HG03521 (cell line): ENCODE data around the gene CCDC85A.
A peak's percentile ranks its signal among the peaks of the same experiment; 100 is the strongest.
"Not testable (repeated sequence)": the region's sequence is repeated elsewhere in the genome, so short reads cannot be mapped to it uniquely, and the experiment has no call there.

Experiments used
- ATAC-seq: cut with Tn5 transposase; IDR thresholded peaks from one replicate; pipeline ENCODE4 v1.9.1; 2021; ENCODE audit warnings: mild to moderate bottlenecking, moderate library complexity; ENCODE audit not compliant: unreplicated experiment

The CCDC85A gene

DNA sequence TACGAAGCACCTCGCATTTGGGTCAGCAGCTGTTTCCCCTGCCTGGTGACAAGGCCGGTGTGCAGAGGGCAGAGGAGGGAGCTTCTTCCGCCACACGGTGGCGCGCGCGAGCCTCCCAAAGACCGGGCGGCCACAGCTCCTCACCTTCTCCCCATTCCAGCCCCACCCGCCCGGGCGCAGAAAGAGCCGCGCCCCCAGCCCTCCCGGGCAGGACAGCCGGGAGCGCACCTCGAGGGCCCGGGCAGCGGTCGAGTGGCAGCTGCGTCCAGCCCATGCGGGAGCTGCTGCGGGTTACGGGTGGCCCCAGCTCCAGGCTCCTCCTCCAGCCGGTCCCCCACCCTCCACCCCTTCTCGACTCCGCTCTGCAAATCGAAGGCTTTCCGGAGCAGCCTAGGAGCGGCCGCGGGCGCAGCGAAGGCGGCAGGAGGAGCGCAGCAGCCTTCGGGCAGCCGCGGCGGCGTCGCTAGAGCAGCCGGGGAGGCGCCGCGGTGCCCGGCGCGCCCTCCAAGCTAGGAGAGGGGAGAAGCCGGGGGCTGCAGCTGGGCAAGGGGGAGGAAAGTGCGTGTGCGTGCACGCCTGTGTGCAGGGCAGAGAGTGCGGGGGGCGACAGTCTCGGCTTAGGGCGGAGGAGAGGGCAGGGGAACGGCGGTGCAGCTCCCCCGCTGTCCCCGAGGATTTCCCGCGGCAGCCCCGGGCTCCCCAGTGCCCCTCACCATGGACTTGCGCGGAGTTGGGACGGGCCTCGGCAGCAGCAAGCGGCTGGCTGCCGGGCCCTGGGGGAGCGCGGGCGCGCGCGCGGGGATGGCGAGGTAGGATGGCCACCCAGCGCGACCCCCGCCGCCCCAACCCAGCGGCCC is at the start of gene CCDC85A:
Gene CCDC85A (plus strand): TSS at position 348 of the 857 bp plus-strand sequence. CDS start 635 bp downstream, outside the sequence.
- ATAC-seq = peak; percentile 97

DNA sequence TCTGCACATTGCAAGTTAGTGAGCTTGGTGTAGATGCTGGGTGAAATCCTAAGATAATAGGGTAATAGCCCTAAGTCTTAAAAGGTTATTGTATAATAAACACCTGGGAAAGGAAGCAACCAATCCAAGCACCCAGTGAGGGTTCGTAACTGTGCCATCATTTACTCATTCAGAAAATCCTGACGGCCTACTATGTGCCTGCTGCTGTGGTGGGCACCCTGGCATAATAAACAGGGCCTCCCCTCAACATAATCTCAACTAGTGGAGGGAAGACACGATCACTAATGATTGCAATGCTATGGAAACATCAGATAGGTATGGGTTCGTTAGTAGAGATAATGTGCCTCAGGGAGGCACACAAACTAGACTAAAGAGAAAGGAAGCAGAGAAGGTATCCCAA is 48.9 kb upstream of the CCDC85A start:
- no peak for ATAC-seq

- not testable (repeated sequence) for ATAC-seq
Observed at GRCh38 chr2:56142497-56143061, 41.2 kb upstream of the CCDC85A start.

- no peak for ATAC-seq
Observed at GRCh38 chr2:56147907-56148306, 35.9 kb upstream of the CCDC85A start.

DNA sequence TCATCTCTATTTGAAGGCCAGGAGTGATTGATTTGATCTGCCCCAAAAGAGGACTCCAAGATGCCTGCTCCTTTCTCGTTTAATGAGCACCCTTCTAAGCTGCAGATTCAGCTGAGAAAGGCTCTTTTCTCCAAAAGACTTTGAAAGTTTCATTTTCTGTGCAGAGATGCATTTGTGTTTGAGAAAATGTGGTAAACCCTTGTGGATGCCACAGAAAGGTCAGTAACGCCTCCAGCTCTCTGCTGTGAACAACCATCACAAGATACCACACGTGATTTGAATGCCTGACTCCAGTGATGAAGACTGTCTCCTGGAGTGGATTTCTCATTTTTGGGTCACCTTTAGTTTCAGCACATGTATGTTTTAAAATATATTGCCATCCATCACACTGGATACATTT is 35.0 kb upstream of the CCDC85A start:
- ATAC-seq = no peak

- no peak for ATAC-seq
Observed at GRCh38 chr2:56151841-56152240, 31.9 kb upstream of the CCDC85A start.

DNA sequence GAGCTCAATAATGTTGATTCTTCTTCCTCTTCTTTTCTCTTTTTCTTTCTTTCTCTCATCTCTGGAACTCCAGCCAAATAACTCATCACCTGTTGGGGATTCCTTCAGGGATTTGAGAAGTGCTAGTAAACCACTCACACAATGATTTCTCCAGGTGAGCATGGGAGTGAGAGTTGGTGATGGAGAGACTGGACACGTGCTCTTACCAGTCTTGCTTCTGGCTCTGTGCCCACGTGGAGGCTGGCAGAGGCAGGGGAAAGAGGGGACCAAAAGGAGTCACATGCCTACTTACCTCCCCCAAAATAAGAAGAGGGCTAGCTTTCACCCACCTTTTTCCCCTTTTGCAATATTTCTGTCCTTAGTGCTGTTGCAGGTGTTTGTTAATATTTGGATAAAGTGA is 28.6 kb upstream of the CCDC85A start:
- ATAC-seq = no peak

DNA sequence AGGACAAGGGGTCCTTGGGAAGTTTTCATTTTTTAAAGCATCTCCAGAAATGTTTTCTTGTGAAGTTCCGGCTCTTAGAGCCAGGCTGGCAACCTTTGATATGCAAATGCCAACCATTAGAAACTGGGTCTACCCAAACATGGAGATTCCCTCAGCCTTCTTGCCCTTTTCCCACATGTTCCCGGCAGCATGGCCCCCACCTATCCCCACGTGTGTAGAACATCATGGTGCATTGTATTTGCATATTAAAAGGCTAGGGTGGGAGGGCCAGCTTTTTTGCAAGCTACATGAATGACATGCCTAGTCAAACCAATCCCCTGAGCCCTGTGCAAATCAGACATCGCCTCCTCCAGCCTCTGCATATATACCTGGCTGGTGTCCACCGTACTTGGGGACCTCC is 23.9 kb upstream of the CCDC85A start:
- not testable (repeated sequence) for ATAC-seq

DNA sequence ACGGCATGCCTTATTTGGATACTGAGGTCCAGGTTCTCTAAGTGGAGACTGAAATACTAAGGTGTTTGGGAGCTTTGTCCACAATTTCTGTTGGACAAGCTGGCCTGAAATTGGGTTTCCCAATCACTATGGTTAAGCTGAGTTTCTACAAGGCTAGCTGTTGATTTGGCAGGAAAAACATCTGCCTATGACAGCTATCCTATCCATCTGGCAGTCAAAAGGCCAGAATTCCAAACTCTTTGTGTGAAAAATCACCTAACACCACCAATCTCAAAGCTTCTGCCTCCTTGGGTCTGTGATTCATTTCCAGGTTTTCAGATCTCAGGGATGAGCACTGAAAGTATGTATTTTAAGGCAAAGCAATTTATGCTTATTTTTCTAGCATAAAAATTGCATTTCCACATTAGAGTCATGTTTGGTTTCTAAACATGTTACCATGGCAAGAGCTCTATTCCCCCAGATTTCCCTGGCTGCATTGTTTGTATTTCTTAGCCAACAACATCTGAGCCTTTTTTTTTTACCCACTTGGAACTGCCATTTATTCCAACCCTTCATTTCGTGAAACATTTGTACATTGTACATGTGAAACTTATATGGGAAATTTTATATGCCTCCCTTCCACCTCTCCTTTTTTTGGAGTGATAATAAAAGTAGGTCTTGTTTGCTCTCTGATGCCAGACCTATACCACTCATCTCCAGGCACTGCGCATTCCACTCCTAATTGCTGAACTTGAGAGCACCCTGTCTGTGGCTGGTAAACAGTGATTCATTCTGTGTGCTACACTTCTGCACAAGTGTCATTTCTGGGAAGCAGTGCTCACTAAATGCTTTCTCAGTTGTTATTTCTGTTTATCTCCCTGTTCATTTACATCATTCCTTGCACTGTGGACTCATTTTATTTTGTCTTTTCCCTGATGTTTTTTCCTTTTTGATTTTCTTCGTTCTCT is 15.9 kb upstream of the CCDC85A start:
- ATAC-seq = no peak

DNA sequence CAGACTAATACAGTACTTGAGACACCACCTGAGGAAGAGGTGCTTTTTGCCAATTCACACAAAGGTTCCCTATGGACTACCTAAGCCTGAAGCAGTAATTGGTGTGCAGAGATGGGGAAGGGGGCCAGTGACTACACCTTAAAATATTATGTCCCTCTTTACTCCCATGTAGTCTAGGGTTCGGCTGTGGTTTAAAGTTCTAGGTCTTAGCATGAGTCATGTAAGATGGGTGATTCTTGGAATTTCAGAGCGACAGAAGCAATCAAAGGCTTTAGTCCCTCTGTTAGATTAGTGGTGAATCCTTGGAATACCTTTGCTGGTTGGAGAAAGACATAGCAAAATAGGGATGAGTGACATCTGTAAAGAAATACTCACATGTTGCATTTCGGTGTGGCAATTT is 14.3 kb upstream of the CCDC85A start:
- no peak for ATAC-seq

GRCh38 chr2:56170504-56170903 is 13.3 kb upstream of the CCDC85A start:
- ATAC-seq = no peak

- ATAC-seq = no peak
Observed at GRCh38 chr2:56170988-56171387, 12.8 kb upstream of the CCDC85A start.

GRCh38 chr2:56175779-56176178 is 8.0 kb upstream of the CCDC85A start:
- no peak for ATAC-seq

DNA sequence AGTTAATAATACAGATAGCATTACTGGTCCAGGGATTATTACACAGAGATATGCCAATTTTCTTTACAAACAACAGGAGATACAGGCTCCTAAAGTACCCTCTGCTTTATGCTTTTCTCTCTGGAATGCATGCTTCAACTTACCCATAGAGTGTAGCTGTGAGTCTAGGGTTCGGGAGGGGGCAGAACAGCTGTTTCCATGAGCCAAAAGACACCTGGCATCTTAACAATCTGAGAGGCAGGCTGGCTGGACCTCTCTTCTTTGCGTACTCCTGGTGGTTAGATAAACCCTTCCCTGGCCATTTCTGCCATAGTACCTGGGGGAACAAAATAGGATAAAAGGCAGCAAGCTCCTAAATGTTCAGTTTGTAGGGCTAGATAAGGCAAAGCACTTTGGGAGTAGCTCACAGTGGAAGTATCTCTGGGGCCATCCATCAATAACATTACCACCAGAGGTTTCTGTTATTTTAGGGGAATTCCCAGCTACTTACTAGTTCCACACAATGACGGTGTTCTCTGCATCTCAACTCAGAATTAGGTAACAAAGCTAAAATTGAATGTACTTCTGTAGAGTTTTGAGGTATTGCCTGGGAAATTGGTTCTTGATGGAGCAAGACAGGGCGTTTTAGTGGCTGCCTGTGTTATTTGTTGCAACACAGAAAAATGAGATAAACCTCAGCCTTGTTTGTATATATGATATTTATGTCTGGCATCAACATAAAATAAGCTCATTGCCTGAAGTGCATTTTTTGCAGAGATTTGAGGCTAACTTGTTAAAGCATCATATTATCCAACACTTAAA is 6.2 kb upstream of the CCDC85A start:
- ATAC-seq = no peak

GRCh38 chr2:56179931-56180330 is 3.9 kb upstream of the CCDC85A start:
- no peak for ATAC-seq

- no peak for ATAC-seq
Observed at GRCh38 chr2:56182420-56182819, 1.4 kb upstream of the CCDC85A start.

DNA sequence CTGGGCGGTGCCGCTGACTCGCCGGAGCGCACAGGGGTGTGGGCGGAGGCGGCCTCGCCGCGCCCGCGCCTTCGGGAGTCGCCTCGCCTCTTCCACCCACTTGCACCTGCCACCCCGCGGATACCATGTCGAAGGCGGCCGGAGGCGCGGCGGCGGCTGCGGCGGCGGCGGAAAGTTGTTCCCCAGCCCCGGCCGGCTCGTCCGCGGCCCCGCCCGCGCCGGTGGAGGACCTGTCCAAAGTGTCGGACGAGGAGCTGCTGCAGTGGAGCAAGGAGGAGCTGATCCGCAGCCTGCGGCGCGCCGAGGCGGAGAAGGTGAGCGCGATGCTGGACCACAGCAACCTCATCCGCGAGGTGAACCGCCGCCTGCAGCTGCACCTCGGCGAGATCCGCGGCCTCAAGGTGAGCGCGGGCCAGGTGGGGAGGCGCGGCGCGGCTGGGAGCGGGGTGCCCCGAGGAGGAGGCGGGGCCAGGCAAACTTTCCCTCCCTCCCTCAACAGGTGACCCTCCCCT is 766 bp downstream of the CCDC85A start:
- ATAC-seq = no peak

DNA sequence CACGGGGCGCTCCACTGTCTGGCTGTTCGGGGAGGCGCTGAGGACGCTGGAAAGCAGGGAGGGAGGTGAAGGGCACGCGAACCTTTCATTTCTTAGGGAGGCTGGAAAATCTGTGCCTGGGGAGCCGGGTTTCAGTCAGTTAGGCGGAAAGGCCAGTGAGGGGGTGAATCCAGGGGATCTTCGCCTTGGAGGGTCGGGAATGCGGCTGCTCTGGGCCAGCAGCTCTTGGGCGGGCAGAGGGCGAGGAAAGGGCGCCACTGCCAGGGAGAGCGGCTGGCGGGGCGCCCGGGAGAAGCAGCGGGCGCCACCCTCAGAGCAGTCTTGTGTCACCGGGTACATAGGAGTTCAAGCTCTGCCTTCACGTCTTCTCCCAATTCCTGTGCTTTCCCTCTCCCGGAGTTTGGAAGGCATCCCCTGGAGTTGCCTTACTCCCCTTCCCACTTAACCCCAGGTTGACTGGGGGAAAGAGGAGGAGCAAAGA is 1.4 kb downstream of the CCDC85A start:
- no peak for ATAC-seq

DNA sequence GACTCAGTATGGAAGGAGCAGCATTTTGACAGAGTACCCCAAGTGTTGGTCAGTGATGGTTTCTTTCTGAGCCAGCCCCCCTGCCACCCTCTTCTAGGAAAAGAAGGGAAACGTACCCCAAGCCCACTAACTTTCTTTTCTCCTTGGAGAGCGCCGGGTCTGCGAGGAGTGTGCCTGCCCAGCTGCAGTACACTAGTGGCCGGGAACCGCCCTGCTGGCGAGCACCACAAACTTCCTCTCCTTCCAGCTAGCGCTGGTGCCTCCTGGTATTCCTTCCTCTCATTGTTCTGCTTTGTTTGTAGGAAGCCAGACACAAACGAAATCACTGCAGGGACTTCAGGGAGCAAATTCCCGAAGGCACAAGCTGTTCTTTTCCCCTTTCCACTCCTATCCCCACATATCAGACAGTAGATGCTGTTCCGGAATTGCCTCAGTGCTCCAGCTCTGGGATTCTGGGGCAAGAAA is 1.8 kb downstream of the CCDC85A start:
- ATAC-seq = no peak

- no peak for ATAC-seq
Observed at GRCh38 chr2:56191617-56192016, 7.8 kb downstream of the CCDC85A start.
